HG03135 (cell line): ENCODE measurements around the gene RFTN1.

Experiments
- ATAC-seq: cut with Tn5 transposase; IDR thresholded peaks from one replicate; pipeline ENCODE4 v1.9.1; 2021; ENCODE audit warnings: mild to moderate bottlenecking, moderate library complexity; ENCODE audit not compliant: unreplicated experiment

Gene RFTN1

DNA sequence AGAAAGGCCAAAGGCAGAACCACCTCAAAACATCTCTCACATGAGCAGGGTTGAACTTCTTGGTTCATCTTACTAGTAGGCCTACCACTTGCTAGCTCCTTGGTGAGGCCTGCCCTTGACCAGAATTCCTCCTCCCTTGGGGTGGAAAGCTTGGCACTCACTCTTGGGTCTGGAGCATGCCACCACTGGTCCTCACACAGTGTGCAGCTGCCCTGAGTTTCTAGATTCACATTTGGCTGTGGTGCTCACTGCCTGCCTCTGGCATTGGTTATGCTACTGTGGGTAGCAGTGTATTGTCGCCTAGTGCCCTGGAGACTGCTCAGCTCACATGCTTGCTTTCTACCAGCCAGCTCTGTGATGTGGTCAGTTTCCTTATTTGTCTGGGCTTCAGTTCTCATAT is 224.8 kb downstream of the RFTN1 start:
- ATAC-seq = no peak

DNA sequence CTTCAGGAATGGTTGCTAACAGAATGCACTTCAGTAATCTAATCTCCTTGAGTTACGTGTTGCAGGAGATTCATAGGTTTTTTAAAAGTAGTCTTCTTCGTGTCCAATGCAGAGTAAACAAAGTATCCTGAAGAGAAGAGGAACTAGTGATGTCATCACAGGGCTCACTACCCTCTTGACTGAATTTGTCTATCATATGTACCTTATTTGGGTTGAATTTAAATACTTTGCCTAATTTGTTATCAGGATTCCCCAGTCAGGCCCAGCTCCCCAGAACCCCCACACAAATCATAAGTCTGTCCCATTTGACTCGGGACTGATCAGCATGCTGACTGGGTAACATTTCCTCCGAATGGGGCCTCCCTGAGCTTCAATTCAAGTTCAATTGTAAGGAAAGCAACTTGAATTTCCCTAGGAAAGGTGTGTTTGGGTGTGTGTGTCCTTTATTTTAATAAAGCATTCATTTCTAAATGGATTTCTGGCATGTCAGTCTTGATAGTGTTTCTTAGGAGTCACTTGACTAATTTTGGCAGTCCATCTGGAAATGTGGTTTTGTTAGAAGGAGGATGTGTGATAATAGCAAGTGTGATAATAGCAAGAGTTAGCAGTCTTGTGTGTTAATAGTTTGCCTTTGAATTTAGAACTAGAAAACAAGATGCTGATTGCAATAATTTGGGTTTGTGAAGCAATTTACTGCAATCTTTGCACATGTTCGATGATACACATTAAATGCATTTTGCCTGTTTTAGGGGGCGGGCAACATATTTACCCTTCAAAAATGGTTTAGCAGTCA is 226.6 kb downstream of the RFTN1 start:
- ATAC-seq = no peak

- ATAC-seq = peak; percentile 79
Observed at GRCh38 chr3:16286161-16286560, 227.3 kb downstream of the RFTN1 start.

GRCh38 chr3:16284633-16285032 is 228.9 kb downstream of the RFTN1 start:
- ATAC-seq = no peak

- ATAC-seq = no peak
Observed at GRCh38 chr3:16280671-16281070, 232.8 kb downstream of the RFTN1 start.

GRCh38 chr3:16279010-16279801 is 234.3 kb downstream of the RFTN1 start:
- no peak for ATAC-seq

- ATAC-seq = no peak
Observed at GRCh38 chr3:16277471-16277870, 236.0 kb downstream of the RFTN1 start.

GRCh38 chr3:16273867-16274266 is 239.6 kb downstream of the RFTN1 start:
- no peak for ATAC-seq

DNA sequence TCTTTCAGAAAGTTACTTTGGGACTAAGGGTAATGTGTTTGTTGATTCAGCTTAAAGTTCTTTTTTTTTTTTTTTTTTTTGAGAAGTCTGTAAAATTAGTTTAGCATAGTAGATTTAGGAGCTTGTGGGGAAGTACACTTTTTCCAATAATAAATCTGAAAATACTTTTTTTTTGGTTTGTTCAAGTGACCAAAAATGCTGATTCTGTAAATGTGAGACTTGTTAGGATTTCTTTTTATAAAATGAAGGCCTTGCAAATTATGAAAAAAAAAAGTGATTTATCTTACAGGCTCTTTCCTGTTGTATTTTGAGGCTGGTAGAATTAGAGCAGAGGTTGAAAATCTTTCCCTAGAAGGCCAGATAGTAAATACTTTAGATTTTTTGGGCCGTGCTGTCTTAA is 240.9 kb downstream of the RFTN1 start:
- ATAC-seq = no peak

GRCh38 chr3:16270855-16271254 is 242.6 kb downstream of the RFTN1 start:
- no peak for ATAC-seq

- no peak for ATAC-seq
Observed at GRCh38 chr3:16266714-16267113, 246.8 kb downstream of the RFTN1 start.
